HuH-7 (cell line): ENCODE measurements around the gene NXPE3.
"Not testable (repeated sequence)": the region's sequence is repeated elsewhere in the genome, so short reads cannot be mapped to it uniquely, and the experiment has no call there.

Experiments
- DNase-seq: peaks from one replicate; pipeline ENCODE4 v3.0.0; 2011; ENCODE audit warnings: low spot score

NXPE3 gene

DNA sequence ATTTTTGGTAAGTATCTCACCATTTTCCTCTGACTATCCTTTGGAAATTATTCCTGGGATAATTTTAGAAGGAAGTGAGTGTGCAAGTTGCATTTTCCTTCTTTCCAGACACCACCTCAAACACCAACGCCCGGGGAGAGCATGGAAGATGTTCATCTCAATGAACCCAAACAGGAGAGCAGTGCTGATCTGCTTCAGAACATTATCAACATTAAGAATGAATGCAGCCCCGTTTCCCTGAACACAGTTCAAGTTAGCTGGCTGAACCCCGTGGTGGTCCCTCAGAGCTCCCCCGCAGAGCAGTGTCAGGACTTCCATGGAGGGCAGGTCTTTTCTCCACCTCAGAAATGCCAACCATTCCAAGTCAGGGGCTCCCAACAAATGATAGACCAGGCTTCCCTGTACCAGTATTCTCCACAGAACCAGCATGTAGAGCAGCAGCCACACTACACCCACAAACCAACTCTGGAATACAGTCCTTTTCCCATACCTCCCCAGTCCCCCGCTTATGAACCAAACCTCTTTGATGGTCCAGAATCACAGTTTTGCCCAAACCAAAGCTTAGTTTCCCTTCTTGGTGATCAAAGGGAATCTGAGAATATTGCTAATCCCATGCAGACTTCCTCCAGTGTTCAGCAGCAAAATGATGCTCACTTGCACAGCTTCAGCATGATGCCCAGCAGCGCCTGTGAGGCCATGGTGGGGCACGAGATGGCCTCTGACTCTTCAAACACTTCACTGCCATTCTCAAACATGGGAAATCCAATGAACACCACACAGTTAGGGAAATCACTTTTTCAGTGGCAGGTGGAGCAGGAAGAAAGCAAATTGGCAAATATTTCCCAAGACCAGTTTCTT, 74.2 kb downstream of the NXPE3 start:
- DNase-seq = no peak

DNA sequence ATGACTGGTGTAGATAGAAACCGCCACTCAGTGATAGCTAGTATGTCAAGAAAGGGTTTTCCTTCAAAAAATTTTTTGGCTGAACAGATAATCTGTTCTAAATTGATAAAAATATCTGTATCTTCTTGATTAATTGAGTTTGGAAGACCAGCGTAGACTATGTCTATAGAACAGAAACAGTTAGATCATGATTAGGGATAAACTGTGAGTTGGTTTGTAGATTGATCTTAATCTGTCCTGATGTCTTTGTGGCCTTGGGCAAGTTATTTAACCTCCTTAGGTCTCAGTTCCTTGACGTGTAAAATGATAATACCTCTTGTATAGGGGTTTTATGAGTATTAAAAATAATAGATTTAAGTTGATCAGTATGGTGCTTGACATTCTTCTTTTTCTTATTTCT, 75.0 kb downstream of the NXPE3 start:
- no peak for DNase-seq

DNA sequence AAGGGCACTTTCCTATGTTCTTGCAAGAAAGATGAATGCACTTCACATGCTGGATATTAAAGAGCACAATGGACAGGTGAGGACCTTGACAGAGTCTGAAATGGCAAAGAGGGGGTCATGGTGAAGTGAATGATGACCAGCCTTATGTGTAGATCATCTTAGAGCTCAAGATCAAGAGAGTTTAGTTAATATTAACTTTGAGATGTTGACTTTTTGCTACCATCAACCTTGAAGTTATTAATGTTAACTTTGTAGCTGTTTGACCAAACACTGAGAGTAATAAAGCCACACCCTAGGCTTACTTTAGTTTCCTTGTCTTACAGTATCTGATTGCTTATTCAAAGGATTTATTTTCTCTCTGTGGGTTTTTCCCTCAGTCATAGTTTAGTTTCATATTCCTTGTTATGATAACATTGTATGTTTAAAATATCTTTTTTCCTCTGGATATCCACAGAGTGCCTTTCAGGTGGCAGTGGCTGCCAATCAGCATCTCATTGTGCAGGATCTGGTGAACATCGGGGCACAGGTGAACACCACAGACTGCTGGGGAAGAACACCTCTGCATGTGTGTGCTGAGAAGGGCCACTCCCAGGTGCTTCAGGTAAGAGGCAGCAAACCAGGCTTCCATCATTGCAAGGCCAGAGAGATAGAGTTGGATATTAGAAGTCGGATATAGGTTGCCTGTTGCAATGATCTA, 75.7 kb downstream of the NXPE3 start:
- DNase-seq = no peak

DNA sequence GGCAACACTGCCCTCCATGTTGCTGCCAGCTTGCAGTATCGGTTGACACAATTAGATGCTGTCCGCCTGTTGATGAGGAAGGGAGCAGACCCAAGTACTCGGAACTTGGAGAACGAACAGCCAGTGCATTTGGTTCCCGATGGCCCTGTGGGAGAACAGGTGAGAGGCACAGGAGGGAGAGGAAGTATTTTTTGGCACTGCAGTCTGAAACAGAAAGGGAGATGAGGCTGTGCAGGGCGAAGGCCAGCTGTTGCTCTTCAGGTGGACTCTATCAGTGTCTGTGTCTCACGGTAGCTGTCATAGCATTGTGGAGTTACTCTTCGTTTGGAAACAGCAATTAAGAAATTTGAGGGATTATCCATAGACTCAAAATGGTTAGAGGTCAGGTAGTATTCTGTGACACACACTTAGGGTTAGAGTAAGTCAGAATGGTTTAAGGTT, 78.3 kb downstream of the NXPE3 start:
- no peak for DNase-seq

DNA sequence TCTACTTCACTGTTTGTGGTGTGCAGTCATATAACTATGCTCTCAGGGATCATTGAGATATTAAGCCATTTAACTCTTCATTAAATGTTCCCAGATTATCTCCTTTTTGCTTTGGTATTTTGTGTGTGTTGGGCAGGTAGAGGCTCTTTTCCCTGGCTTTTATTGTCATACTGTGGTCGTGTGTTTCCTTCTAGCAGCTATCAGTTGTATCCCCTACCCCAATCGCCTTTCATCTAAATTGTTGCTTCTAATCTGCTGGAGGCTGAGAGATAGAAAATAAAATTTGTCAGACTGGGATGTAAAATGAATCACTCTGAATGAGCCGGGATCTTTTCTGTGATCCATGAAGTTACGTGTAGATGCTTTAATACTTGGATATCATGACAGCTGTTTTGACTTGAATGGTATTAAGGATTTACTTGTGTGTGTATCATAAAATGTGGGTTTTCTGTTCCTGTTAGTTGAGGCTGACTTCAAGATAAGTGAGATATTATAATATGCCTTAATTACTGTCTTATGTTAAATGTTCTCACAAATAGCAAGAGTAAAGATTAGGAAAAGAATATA, 79.5 kb downstream of the NXPE3 start:
- no peak for DNase-seq

DNA sequence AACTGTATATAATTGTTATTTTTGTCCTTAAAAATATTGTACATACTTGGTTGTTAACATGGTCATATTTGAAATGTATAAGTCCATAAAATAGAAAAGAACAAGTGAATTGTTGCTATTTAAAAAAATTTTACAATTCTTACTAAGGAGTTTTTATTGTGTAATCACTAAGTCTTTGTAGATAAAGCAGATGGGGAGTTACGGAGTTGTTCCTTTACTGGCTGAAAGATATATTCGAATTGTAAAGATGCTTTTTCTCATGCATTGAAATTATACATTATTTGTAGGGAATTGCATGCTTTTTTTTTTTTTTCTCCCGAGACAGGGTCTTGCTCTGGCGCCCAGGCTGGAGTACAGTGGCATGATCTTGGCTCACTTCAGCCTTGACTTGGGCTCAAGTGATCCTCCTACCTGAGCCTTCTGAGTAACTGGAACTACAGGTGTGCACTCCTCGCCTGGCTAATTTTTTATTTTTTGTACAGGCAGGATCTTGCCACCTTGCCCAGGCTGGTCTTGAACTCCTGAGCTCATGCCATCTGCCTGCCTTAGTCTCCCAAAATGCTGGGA, 81.0 kb downstream of the NXPE3 start:
- no peak for DNase-seq

DNA sequence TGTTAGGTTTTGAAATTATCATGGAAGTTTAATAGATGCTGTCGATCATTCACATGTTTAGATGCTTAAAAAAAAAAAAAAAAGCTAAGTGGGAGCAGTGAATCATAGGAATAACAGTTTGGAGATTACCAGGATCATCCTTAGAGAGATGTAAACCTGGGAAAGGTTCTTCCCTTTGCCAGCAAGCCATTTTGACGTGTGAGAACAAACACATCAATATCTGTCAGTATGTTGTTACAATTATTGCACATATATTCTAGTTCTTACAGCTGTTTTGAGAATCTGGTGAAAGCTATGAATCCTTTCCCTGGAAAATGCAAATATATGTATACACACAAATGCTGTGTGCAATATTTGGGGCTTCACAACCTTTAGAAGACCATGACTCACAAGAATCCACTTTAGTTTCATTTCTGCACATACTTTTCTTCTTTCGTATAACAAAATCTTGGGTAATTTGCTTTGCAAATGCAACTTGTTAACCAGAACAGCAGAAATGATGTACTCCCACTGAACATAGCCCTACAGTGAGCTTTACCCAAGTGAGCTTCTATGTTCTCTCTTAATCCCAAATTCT, 82.3 kb downstream of the NXPE3 start:
- DNase-seq = no peak

DNA sequence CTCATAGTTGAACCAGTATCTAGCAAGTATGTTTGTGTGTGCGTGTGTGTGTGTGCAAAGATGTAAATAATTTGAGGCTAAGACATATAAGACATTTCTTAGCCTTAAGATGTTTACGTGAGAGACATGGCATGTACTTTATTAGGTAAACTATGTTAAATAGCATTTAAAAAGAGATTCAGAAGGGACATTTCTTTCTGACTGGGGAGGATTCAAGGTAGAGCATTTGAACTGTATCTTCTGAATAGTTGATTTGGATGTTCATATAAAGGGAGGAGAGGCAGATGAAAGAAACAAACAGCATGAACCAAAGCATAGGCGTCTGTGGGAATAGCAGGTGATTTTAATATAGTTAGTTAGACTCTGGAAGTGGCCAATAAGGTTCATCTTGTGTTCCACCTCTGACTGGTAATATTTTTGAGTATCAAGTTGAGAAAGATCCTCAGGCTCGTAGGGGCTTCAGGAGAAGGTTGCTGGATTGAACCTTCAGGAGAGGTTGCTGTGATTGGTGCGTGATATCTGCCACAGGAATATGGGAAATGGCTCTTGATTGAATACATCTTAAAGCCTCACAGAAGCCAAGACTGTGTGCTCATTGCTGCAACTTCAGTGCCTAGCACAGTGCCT, 82.9 kb downstream of the NXPE3 start:
- DNase-seq = no peak

DNA sequence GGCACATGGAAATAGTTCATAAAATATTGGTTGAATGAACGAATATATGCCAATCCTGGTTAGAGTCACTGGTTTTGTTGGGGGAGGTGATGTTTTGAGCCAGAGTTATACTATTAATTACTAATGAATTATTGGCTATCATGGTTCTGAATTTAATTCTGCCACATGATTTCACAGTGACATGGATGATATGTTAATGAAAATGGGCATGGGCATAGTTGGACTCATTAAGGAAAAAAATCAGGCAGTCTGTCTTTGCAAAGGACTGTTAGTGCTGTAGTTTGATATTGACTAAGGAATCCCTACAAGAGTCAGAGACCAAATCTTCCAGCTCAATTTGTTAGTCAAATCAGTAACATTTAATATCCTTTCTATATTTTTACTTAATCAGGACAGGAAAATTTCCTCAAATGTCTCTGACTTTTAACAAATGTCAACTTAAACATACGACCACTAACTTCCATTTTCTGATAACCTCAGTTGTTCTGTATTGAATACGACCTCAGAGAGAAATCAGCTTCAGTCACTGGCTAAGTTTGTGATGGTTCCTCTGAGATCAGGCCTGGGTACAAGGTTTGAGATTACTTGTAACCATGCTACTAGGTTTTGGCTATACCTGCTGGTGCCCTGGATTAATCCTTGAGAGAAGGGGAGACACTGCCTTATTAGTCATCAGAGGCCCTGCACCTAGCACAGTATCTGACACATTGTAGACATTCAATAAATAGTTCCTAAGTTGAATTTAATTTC, 83.6 kb downstream of the NXPE3 start:
- DNase-seq = no peak

DNA sequence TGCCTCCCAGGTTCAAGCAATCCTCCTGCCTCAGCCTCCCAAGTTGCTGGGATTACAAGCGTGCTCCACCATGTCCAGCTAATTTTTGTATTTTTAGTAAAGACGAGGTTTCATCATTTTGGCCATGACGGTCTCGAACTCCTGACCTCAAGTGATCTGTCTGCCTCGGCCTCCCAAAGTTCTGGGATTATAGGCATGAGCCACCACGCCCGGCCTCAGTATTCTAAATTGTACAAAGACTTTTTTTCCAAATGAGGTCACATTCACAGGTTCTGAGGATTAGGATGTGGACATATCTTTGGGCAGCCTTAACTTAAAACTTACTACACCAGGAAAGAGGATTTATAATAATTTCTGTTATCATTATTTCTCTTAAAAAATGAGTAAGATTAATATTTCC, 85.9 kb downstream of the NXPE3 start:
- not testable (repeated sequence) for DNase-seq

DNA sequence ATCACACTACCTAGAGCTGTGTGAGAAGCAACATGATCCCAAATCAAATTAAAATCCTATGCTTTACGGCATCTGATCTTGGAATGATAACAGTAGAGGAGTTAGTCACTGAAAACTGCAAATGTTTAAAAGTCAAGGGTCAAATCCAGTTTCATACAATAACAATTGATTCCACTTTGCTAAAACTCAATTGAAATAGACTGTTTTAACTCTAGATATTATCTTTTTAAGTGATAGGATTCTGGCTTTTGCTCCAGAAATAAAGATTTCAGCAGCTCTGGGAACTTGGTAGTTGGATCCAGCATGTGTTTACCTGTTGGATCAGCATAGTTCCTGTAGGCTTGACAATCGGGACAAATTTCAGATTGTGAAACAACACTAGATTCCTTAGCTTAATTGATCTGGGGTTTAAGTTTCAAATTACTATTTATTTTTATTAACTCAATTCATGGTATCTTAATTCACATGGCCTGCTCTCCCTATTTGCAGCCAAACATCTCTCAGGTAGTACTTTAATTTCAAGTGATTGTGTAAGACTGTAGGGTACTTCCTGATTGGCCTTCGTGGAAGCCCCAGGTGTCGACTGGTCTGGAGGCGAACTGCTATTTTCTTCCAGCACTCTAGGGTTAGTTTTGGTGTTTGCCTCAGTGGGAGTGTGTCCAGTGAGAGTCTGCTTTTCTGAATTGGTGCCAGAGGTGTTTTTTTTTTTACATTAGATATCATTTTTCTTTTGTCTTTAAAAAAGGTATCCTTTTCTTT, 86.9 kb downstream of the NXPE3 start:
- DNase-seq = no peak

DNA sequence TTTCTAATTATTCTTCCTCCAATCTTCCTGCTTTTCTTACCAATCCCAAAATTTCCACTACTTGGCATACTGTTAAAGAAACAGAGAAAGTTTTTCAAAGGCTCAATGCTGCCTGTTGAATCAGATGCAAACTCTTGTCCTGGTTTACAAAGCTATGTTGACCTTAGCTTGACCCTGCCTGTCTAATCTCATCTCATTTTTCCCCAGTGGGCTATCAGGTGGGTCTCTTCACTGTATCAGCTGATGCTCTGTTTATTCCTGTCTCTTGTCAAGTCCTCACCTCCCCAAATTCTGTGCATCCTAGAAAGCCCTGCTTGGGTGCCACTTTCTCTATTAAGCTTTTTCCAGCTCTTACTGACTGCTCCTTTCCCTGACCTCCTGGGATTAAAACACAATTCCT, 88.5 kb downstream of the NXPE3 start:
- DNase-seq = no peak

DNA sequence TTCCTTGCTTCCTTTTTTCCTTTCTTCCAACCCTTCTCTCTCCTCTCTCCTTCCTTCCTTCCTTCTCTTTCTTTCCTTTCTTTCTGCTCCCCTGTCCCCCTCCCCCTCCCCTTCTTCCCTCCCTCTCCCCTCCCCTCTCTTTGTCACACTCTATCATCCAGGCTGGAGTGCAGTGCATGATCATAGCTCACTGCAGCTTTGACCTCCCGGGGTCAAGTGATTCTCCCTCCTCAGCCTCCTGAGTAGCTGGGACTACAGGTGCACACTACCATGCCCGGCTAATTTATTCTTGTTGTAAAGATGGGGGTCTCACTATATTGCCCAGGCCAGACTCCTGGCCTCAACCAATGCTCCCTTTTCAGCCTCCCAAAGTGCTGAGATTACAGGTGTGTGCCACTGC, 89.0 kb downstream of the NXPE3 start:
- DNase-seq = no peak

DNA sequence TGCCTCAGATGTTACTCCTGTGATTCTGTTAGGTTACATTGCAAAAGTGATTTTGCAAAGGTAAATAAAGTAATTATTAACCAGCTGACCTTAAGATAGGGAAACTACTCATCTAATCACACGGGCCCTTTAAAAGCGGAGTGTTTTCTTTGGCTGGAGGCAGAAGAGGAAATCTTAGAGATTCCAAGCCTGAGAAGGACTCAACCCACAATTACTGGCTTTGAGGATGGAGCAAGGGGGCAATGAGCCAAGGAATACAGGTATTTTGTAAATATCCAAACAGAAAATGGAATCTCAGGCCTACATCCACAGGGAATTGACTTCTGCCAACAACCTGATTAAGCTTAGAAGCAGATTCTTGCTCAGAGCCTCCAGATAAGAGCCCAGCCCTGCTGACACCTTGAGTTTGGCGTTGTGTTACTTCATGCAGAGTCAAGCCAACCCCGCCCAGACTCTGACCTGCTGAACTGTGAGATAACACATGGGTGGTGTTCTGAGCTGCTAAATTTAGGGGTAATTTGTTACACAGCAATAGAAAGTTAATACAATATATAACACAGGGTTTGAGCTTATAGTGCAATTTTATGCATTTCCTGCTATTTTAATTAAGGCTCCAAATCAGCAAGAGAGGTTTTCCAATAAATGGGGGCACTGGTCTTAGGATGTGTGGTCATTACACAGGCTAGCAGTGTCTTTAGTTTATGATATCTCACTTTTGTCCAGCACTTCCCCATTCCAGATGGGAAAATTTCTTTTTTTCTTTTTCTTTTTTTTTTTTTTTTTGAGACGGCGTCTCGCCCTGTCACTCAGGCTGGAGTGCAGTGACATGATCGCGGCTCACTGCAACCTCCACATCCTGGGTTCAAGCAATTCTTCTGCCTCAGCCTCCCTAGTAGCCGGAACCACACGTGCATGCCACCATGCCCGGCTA, 89.8 kb downstream of the NXPE3 start:
- no peak for DNase-seq

DNA sequence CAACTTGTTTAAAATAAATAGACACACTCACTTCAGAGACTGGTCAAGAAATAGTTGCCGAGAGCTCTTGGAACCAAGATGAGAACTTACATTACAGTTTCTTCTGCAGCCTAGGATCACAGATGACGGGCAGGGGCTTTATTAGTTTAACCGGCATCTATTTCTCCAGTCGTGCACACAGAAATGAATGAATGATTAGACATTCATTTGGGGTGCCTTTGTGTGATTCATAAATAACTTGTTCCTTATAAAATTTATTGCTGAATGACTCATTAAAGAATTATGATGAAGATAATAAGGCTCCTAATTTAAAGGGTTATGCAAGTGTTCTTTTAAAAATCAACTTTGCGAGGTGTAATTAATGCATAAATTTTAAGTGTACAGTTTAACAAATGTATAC, 91.1 kb downstream of the NXPE3 start:
- no peak for DNase-seq

DNA sequence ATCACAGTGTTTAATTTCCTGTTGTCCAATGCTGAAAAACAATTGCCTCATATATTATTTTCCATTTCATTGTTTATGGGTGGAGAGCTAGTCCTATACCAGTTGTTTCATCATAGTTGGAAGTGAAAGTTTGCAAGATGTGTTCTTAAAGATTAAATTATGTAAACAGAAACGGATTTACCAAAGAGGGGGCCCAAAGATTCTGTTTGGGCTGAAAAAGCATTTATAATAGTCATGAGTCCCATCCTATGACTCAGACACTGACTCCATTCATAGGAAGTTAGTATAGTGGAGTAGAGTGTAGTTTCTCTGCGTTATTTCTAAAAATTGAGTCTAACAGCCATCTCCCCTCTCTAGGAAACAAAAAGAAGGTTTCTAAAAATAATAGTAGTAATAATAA, 94.6 kb downstream of the NXPE3 start:
- DNase-seq = no peak

DNA sequence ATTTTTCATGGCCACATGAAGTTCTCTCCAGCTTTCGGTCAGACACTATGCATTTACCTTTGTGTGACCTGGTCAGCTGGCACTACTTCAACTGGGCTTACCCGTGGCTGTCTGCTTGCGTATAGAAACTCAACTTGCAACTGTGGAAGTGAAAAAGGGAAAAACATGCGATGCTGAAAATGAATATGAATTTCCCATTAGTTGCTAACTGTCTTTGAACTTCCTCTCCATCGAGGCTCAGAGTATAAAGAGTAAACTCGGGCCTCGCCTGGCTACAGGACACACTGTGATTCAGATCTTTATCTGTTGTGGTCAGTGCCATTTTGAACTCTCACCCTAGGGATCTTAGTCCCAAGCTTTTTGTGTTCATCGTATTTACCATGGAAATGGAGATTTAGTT, 97.1 kb downstream of the NXPE3 start:
- no peak for DNase-seq
